ENCODE results near the gene PRKCZ.

PRKCZ gene

GRCh38 chr1:2130871-2131289 is 80.7 kb downstream of the PRKCZ start:
- TF ChIP-seq, protein P1, sequence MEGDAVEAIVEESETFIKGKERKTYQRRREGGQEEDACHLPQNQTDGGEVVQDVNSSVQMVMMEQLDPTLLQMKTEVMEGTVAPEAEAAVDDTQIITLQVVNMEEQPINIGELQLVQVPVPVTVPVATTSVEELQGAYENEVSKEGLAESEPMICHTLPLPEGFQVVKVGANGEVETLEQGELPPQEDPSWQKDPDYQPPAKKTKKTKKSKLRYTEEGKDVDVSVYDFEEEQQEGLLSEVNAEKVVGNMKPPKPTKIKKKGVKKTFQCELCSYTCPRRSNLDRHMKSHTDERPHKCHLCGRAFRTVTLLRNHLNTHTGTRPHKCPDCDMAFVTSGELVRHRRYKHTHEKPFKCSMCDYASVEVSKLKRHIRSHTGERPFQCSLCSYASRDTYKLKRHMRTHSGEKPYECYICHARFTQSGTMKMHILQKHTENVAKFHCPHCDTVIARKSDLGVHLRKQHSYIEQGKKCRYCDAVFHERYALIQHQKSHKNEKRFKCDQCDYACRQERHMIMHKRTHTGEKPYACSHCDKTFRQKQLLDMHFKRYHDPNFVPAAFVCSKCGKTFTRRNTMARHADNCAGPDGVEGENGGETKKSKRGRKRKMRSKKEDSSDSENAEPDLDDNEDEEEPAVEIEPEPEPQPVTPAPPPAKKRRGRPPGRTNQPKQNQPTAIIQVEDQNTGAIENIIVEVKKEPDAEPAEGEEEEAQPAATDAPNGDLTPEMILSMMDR (IDR thresholded peaks at IDR 0.05; ENCODE audit: borderline replicate concordance, control extremely low read depth, extremely low read depth, insufficient read depth, missing control alignments) = no peak
- in situ Hi-C loops (cut with MboI; ENCODE audit: low sequenced_read_pairs, unreplicated experiment) = no loop called here
- DNase-seq (ENCODE audit: low spot score) = no peak

DNA sequence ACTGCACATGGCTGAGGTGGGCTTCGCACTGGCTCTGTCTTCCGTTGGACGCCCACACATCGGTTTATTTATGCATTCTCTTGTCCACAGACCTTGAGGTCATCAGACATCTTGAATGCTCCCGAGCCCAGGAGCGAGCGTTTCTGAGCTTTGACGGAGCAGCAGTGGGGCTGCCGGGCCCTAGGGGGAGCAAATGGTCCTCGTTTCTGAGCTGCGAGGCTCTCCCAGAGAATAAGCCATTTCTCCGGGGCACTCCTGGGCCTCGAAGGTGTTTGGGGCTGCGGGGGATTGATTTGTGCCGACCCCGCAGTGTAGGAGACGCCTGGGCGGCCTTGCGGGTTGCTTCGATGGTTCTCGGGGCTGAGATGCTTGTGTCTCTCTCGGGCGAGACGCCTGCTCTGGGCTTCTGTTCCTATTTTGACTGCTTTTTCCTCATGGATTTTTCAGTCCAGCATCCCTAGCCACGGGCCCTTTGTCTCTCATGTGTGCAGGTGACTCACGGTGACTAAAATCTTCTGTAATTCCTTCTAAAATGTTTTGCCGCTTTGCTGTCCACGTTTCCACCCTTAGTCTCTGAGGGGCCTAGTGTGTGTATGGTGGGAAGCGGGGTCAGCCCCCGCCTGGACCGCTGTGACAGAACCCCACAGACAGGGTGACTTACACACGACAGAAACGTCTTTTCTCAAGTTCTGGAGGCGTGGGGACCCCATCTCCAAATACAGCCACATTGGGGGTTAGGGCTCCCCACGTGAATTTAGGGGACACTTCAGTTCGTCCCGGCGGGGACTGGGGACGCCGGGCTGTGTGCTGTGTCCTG is 82.2 kb downstream of the PRKCZ start:
- TF ChIP-seq, protein P1 (IDR thresholded peaks at IDR 0.05; ENCODE audit: borderline replicate concordance, control extremely low read depth, extremely low read depth, insufficient read depth, missing control alignments) = peak; percentile 21
- DNase-seq (ENCODE audit: low spot score) = no peak
- in situ Hi-C loops (cut with MboI; ENCODE audit: low sequenced_read_pairs, unreplicated experiment) = no loop called here

GRCh38 chr1:2133039-2133878 is 83.0 kb downstream of the PRKCZ start:
- in situ Hi-C loops (cut with MboI; ENCODE audit: low sequenced_read_pairs, unreplicated experiment) = no loop called here
- DNase-seq (ENCODE audit: low spot score) = peak; percentile 98
- TF ChIP-seq, protein P1 (IDR thresholded peaks at IDR 0.05; ENCODE audit: borderline replicate concordance, control extremely low read depth, extremely low read depth, insufficient read depth, missing control alignments) = peak; percentile 6

GRCh38 chr1:2133879-2134215 is 83.6 kb downstream of the PRKCZ start:
- DNase-seq (ENCODE audit: low spot score) = no peak
- in situ Hi-C loops (cut with MboI; ENCODE audit: low sequenced_read_pairs, unreplicated experiment) = no loop called here
- TF ChIP-seq, protein P1 (IDR thresholded peaks at IDR 0.05; ENCODE audit: borderline replicate concordance, control extremely low read depth, extremely low read depth, insufficient read depth, missing control alignments) = no peak

DNA sequence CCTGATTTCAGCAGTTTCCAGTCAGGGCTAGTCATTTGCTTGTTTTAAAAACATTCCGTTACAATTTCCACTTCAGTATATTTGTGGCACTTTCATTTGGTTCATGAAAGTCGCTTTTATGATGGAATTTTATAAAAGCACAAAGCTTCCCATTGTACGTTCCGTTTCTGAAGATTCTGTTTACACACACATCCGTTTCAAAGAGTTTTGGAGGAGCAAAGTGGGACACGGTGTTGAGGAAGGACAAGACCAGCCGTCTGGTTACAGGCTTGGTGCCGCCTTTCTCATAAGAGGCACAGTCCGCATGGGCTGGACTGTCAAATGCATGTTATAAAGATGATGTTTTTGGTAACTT is 84.0 kb downstream of the PRKCZ start:
- DNase-seq (ENCODE audit: low spot score) = no peak
- TF ChIP-seq, protein P1 (IDR thresholded peaks at IDR 0.05; ENCODE audit: borderline replicate concordance, control extremely low read depth, extremely low read depth, insufficient read depth, missing control alignments) = no peak
- in situ Hi-C loops (cut with MboI; ENCODE audit: low sequenced_read_pairs, unreplicated experiment) = no loop called here

- in situ Hi-C loops (cut with MboI; ENCODE audit: low sequenced_read_pairs, unreplicated experiment) = no loop called here
- DNase-seq (ENCODE audit: low spot score) = no peak
- TF ChIP-seq, protein P1 (IDR thresholded peaks at IDR 0.05; ENCODE audit: borderline replicate concordance, control extremely low read depth, extremely low read depth, insufficient read depth, missing control alignments) = no peak
Observed at GRCh38 chr1:2134621-2135307, 84.6 kb downstream of the PRKCZ start.

Measured in GM13976 (cell line).